Mucosa of descending colon (tissue), 3 donors: ENCODE measurements around the gene SPOCK1. TPM values are rescaled to one million over a fixed set of nuclear protein-coding genes. Genes with fewer than 3 reads are reported as not detected.
"Not testable (repeated sequence)": the region's sequence is repeated elsewhere in the genome, so short reads cannot be mapped to it uniquely, and the experiment has no call there.

ENCODE experiments used
- ATAC-seq: fragments of 200-7000 bp; cut with Tn5 transposase; one replicate; pipeline ENCODE4 v1.9.1; 2020; ENCODE audit warnings: mild to moderate bottlenecking, moderate library complexity
- DNase-seq, 3 donors: peaks; one replicate each; pipeline ENCODE4 v3.0.0-alpha.2; 2020
- H3K36me3 ChIP-seq: fragments of 200-600 bp; one replicate; pipeline ENCODE4 v1.8.0; 2021; ENCODE audit warnings: low read depth, mild to moderate bottlenecking
- H3K4me1 ChIP-seq: fragments of 200-600 bp; one replicate; pipeline ENCODE4 v1.8.0; 2021; ENCODE audit warnings: low read depth, mild to moderate bottlenecking
- H3K4me3 ChIP-seq: fragments of 200-600 bp; one replicate; pipeline ENCODE4 v1.8.0; 2021; ENCODE audit warnings: mild to moderate bottlenecking
- H3K9me3 ChIP-seq: fragments of 200-600 bp; one replicate; pipeline ENCODE4 v1.8.0; 2021; ENCODE audit warnings: mild to moderate bottlenecking
- CTCF ChIP-seq: fragments of 200-600 bp; IDR thresholded peaks from one replicate; pipeline ENCODE4 v1.8.0; 2022; ENCODE audit warnings: antibody characterized with exemption, mild to moderate bottlenecking
- intact Hi-C, 2 donors: fragments of 100-400 bp; cut with DNase I in 1 of 2; cut with micrococcal nuclease in 1 of 2; formaldehyde crosslinking; loops; one replicate each; pipeline versions ENCODE4 v1.11.0 to v1.11.1; 2022; cut with DNase I, micrococcal nuclease
- total RNA-seq, 3 donors: library from RNA; stranded (reverse); fragmentation: NEBNext Ultra II Directional in 2 of 3; extraction: Animal tissue kit (Norgen Biotek cat#: 25700) in 2 of 3; gene quantifications; one replicate each; pipeline versions ENCODE4 v1.2.1 to v1.2.4, GENCODE V29; 2021 to 2023
- donor health status: DM: no; HTN: no; CAD: no; lungs with moderate emphysema.
- donor health status: DM: no; HTN: no; CAD: no.
- donor health status: DM: no; HTN: yes; CAD: no.

Gene SPOCK1
- total RNA-seq, 3 donors from 2014 or later = 1.8 to 55.5 (median 7.9) TPM

DNA sequence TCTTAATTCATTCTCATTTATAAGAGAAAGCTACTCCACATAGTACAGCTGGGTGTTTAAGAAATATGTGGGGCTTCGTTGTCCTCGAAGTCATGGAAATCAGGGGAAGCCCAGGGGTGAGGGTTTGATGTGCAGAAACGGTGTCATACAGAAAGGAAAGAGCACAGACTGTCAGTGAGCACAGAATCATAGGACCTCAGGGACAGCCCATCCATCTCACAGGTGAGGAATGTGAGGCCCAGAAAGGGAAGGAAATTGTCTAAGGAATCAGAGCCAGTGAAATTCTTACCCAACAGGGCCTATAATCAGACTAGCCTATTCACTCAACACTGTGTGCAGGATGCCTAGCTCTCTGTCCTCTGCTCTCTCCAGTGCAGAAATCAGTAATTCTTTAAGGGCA is 535.6 kb downstream of the SPOCK1 start:
- intact Hi-C loops = no loop called here
- TF ChIP-seq CTCF = no peak
- Histone ChIP-seq H3K4me3 (no peak overlapping the region), H3K36me3 (no peaks in the 10 kb centered on the region), H3K4me1 (no peaks in the 10 kb centered on the region), H3K9me3 (no peaks in the 10 kb centered on the region)
- no peak for DNase-seq
- ATAC-seq = no peak

- no peak overlapping the region for H3K4me3 ChIP-seq
- no peaks in the 10 kb centered on the region for H3K9me3 ChIP-seq
- ATAC-seq (no peak), DNase-seq (no peak)
- no peaks in the 10 kb centered on the region for H3K36me3 ChIP-seq
- intact Hi-C loops = no loop called here
- no peak for TF ChIP-seq CTCF
- H3K4me1 ChIP-seq = no peaks in the 10 kb centered on the region
These were observed 541.7 kb downstream of the SPOCK1 start for GRCh38 chr5:136957428-136957827.

DNA sequence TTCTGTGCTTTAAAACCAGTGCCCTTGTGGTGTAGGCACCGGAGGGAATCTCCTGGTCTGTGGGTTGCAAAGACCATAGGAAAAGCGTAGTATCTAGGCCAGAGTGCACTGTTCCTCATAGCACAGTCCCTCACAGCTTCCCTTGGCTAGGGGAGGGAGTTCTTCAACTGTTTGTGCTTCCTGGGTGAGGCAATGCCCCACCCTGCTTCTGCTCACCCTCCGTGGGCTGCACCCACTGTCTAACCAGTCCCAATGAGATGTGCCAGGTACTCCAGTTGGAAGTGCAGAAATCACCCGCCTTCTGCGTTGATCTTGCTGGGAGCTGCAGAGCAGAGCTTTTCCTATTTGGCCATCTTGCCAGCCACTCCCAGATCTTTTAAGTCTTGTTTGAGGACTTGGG is 545.0 kb downstream of the SPOCK1 start:
- H3K9me3 ChIP-seq, H3K4me3 ChIP-seq, intact Hi-C loops, H3K36me3 ChIP-seq, ATAC-seq, H3K4me1 ChIP-seq, DNase-seq: not testable (repeated sequence)

- H3K36me3 ChIP-seq, DNase-seq, H3K9me3 ChIP-seq, H3K4me3 ChIP-seq, ATAC-seq, intact Hi-C loops, H3K4me1 ChIP-seq: not testable (repeated sequence)
These were observed 545.6 kb downstream of the SPOCK1 start for GRCh38 chr5:136953346-136954069.

DNA sequence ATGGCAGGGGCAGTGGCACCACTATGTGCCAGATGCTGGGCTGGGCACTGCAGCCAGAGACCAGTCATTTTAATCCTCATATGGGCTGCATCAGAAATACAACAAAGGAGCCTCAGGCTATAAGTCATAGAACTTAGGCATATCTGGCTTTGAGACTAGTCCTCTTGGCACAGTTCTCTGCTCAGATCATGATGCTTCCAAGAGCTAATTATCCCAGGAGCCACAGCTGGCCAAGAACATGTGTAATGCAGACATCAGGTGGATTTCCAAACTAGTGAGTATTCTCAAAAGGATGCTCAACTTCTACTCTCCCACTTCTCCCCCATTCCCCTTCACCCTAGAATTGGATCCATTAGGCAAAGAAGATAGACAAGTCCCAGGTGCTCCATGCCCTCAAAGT is 571.6 kb downstream of the SPOCK1 start:
- TF ChIP-seq CTCF = no peak
- Histone ChIP-seq H3K36me3 (no peaks in the 10 kb centered on the region), H3K9me3 (no peaks in the 10 kb centered on the region), H3K4me3 (no peak overlapping the region), H3K4me1 (no peaks in the 10 kb centered on the region)
- ATAC-seq (no peak), DNase-seq (no peak)
- intact Hi-C loops = no loop called here

DNA sequence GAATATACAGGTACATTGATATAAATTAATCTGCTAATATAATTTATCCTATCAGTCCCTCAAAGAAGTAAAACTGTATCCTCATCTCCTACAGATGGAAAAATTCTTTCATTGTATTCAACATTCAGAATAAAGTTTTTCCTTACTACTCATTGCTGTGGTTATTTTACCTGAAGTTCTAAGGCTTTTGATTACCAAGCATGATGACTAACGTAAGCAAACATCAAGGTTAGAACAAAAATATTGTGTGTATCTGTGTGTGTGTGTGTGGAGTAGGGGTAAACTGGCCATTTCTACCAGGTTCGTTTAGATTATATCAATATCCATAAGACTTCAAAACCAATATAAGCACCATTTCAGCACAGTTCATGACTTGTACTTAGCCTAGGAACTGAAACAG is 573.1 kb downstream of the SPOCK1 start:
- Histone ChIP-seq H3K9me3 (no peaks in the 10 kb centered on the region), H3K4me3 (no peak overlapping the region), H3K36me3 (no peaks in the 10 kb centered on the region), H3K4me1 (no peaks in the 10 kb centered on the region)
- no peak for ATAC-seq
- no peak for DNase-seq
- TF ChIP-seq CTCF = no peak
- intact Hi-C loops = no loop called here

Other genes starting within 250 kb of the SPOCK1 start
- gene KLHL3, start 236.8 kb upstream of the SPOCK1 start, total RNA-seq = 1 to 10 TPM; 4.2 to 6.7 (median 5.4) TPM